Measurements from ENCODE around the gene ZMYM2. TPM values are rescaled to one million over a fixed set of nuclear protein-coding genes. Genes with fewer than 3 reads are reported as not detected.

Gene ZMYM2
- total and polyA plus RNA-seq, 2 of the 13 experiments (the other 11 are each of a cell fraction or from before 2014, with no cell fraction given): 22.4 to 40.8 TPM

- TF ChIP-seq KDM2A (CRISPR knock-in tag; IDR thresholded peaks at IDR 0.05; ENCODE audit: borderline replicate concordance, low read depth): 0 out of 2 replicates have a peak, but pooled peaks have one; percentile 47
- TF ChIP-seq NCOR1 (IDR thresholded peaks at IDR 0.05; ENCODE audit: borderline replicate concordance, low read length): no peak
- TF ChIP-seq, protein P1, sequence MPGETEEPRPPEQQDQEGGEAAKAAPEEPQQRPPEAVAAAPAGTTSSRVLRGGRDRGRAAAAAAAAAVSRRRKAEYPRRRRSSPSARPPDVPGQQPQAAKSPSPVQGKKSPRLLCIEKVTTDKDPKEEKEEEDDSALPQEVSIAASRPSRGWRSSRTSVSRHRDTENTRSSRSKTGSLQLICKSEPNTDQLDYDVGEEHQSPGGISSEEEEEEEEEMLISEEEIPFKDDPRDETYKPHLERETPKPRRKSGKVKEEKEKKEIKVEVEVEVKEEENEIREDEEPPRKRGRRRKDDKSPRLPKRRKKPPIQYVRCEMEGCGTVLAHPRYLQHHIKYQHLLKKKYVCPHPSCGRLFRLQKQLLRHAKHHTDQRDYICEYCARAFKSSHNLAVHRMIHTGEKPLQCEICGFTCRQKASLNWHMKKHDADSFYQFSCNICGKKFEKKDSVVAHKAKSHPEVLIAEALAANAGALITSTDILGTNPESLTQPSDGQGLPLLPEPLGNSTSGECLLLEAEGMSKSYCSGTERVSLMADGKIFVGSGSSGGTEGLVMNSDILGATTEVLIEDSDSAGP (CRISPR knock-in tag; IDR thresholded peaks at IDR 0.05; ENCODE audit: borderline replicate concordance): peak; percentile 19; the same call in 1 of the 2 replicates
- 0 out of 2 replicates have a peak, but pooled peaks have one; percentile 28 for TF ChIP-seq ZFY (CRISPR knock-in tag; IDR thresholded peaks at IDR 0.05)
These were observed 759 bp downstream of the ZMYM2 start (continued) for GRCh38 chr13:19959141-19959830.

DNA sequence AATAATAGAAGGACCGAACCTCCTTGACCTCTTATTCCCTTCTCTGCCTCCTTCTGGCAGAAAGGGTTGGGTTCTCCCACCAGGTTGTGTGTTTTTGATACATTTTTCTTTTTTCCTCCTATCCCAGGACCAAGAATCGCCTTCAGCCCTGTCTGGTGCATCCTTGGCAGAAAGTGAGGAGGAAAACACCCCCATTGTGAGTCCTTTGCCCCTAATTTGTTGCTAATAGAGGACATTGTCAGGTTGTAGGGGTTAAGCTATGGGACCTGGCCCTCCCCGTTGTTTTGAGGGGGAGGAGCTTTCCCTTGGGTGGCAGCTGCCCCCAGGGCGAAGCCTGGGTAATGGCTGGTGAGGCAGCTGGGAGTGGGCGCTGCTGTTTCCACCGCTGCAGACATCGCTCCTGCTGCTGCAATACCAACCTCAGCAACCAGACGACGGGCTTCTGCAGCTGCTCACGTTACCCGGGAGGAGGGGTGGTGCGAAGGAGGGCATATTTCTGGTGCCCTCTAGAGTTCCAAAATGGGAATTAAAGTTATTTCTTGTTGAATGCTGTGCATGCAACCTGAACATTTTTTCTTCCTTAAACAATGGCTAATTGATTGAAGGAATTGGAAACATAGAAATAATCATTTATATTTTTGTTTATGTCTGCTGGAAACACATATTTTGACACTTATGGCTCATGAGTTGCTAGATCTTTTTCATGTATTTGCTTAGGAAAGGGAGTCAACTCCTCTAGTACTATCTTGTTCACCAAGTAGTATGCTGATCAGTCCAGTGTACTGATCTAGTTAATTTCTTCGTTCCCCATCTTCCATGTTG is 1.5 kb downstream of the ZMYM2 start:
- ATAC-seq (peak; percentile 82), FAIRE-seq (peak; percentile 87), DNase-seq (ENCODE audit: low spot score) (peak; percentile 90)
- H3K4me3 ChIP-seq (replicated peaks in 1 of 3; ENCODE audit: insufficient read depth in 1 of 3, low read depth in 2 of 3, low read length in 3 of 3): peak overlapping the region; percentile 75 to 97 (median 96)
- peaks cover 26% of the 10 kb centered on the region for H4K20me1 ChIP-seq (ENCODE audit: insufficient read depth, low read length)
- H3K9ac ChIP-seq (ENCODE audit: insufficient read depth, low read depth, low read length): peak overlapping the region; percentile 85
- intact Hi-C loops (cut with micrococcal nuclease; ENCODE audit: unreplicated experiment): loop anchor here (5.0 kb wide), 4 partner anchors 33 to 202 kb away; partner anchors contain the start of genes GJA3, PSPC1 and ZMYM5
- 2% methylated on average over 6 of the region's 13 CpGs for WGBS (ENCODE audit: low lambda C conversion rate)
- peaks cover 28% of the 10 kb centered on the region for H3K4me1 ChIP-seq (ENCODE audit: insufficient read depth, low read length)
- peaks cover 0 to 16% of the 10 kb centered on the region in 2 experiments; a peak in 2 of 5 replicates for H3K36me3 ChIP-seq (replicated peaks in 1 of 2; ENCODE audit: control insufficient read depth in 1 of 2, insufficient read depth in 2 of 2, low read length in 2 of 2)
- in situ Hi-C loops (cut with HindIII; ENCODE audit: extremely low pct_ligation_motif_present, low pct_unique_long_range_greater_than_20kb): no loop called here
- no TSS peak for BruUV-seq (replicated peaks)
- H3K9me3 ChIP-seq (ENCODE audit: low read length): no peaks in the 10 kb centered on the region
- POLR2A ChIA-PET: no interaction called here
- H3K27ac ChIP-seq (ENCODE audit: extremely low read length, insufficient read depth, low read length): peak overlapping the region; percentile 81
- H2AFZ ChIP-seq (ENCODE audit: low read length): no peak overlapping the region
- peaks cover 49% of the 10 kb centered on the region for H3K79me2 ChIP-seq (ENCODE audit: insufficient read depth, low read length)
- CTCF ChIA-PET (ENCODE audit: low intra/inter-chr PET ratio, low total read pairs): interaction anchor here (1.5 kb wide), 1 partner anchor 33 kb away, joined by 3 read pairs; no protein-coding TSS in a partner anchor
- H3K4me2 ChIP-seq (ENCODE audit: low read depth, low read length): peak overlapping the region; percentile 91
- no peaks in the 10 kb centered on the region; a peak in 1 of 5 replicates for H3K27me3 ChIP-seq (ENCODE audit: control insufficient read depth in 1 of 2, insufficient read depth in 2 of 2, low read length in 2 of 2)
- TF ChIP-seq ZNF292 (CRISPR knock-in tag; IDR thresholded peaks at IDR 0.05; ENCODE audit: borderline replicate concordance, low read depth): peak; percentile 68; the same call in 1 of the 2 replicates
- no peak for TF ChIP-seq MBNL3 (CRISPR knock-in tag; conservative IDR thresholded peaks at IDR 0.05)
- TF ChIP-seq, protein P2, sequence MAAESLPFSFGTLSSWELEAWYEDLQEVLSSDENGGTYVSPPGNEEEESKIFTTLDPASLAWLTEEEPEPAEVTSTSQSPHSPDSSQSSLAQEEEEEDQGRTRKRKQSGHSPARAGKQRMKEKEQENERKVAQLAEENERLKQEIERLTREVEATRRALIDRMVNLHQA (CRISPR knock-in tag; IDR thresholded peaks at IDR 0.05): no peak
- 0 out of 2 replicates have a peak, but pooled peaks have one; percentile 9 for TF ChIP-seq HIC2 (CRISPR knock-in tag; IDR thresholded peaks at IDR 0.05; ENCODE audit: low read depth)
- no peak for TF ChIP-seq ZNF367 (CRISPR knock-in tag; IDR thresholded peaks at IDR 0.05; ENCODE audit: borderline replicate concordance)
- TF ChIP-seq ZFP36 (IDR thresholded peaks at IDR 0.05; ENCODE audit: borderline replicate concordance, low read depth, low read length, partially characterized antibody): no peak
- peak in 1 of 2 experiments; percentile 42; a peak in 1 of 4 replicates for TF ChIP-seq KLF16 (CRISPR knock-in tag; IDR thresholded peaks at IDR 0.05)
- TF ChIP-seq HOMEZ (CRISPR knock-in tag; IDR thresholded peaks at IDR 0.05; ENCODE audit: low read depth): 0 out of 2 replicates have a peak, but pooled peaks have one; percentile 24
- 0 out of 2 replicates have a peak, but pooled peaks have one; percentile 10 for TF ChIP-seq FOXA3 (CRISPR knock-in tag; IDR thresholded peaks at IDR 0.05)
- no peak for TF ChIP-seq SRSF4 (IDR thresholded peaks at IDR 0.05; ENCODE audit: low read depth, low read length, poor library complexity, severe bottlenecking)
